Right lobe of liver (tissue), 4 donors: ENCODE results near the gene TPST2.

Source experiments
- POLR2A ChIP-seq: fragments of 450-650 bp; IDR thresholded peaks from one replicate; pipeline ENCODE4 v1.6.1; 2017; ENCODE audit warnings: antibody characterized with exemption, mild to moderate bottlenecking
- TF ChIP-seq, protein P1 (sequence below), 4 donors: fragments of 200-600 bp in 3 of 4; fragments of 450-650 bp in 1 of 4; IDR thresholded peaks; one replicate each; pipeline versions ENCODE4 v1.5.1 to v1.8.0; 2016 to 2022; ENCODE audit warnings: antibody characterized with exemption in 4 of 4, mild to moderate bottlenecking in 2 of 4
- donor health status: DM: no; HTN: no; CAD: no.
- donor health status: DM: no; HTN: no; CAD: no.
- donor health status: DM: no; HTN: yes; CAD: no.

DNA sequence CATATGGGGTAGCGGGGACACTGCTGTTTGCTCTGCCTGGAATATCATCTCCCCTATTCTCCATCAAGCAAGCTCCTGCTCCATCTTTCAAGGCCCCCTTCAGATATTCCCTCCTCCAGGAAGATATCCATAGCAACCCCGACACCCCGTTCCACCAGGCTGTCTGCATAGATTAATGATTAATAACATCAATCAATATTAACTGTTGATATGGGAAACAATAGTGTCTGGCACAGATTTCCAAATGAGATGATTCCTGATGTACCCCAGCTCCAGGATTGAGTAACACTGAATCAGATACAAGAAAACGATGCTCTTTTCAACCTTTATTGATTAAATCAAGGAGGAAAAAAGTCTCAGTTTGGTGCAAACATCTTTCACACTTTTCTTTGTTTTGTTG lies 7.5 kb upstream of the TPST2 start:
- TF ChIP-seq, protein P1, sequence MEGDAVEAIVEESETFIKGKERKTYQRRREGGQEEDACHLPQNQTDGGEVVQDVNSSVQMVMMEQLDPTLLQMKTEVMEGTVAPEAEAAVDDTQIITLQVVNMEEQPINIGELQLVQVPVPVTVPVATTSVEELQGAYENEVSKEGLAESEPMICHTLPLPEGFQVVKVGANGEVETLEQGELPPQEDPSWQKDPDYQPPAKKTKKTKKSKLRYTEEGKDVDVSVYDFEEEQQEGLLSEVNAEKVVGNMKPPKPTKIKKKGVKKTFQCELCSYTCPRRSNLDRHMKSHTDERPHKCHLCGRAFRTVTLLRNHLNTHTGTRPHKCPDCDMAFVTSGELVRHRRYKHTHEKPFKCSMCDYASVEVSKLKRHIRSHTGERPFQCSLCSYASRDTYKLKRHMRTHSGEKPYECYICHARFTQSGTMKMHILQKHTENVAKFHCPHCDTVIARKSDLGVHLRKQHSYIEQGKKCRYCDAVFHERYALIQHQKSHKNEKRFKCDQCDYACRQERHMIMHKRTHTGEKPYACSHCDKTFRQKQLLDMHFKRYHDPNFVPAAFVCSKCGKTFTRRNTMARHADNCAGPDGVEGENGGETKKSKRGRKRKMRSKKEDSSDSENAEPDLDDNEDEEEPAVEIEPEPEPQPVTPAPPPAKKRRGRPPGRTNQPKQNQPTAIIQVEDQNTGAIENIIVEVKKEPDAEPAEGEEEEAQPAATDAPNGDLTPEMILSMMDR (IDR thresholded peaks at IDR 0.05) = no peak
- TF ChIP-seq POLR2A = no peak
